ENCODE data around the gene GPRC5B. TPM values are rescaled to one million over a fixed set of nuclear protein-coding genes. Genes with fewer than 3 reads are reported as not detected.

GPRC5B gene
- total and polyA plus RNA-seq, 2 of the 8 experiments (the other 6 are each of a cell fraction or from before 2014, with no cell fraction given): 106 to 160 TPM

GRCh38 chr16:19831678-19832077 lies 53.0 kb downstream of the GPRC5B start:
- no peaks in the 10 kb centered on the region for H3K79me2 ChIP-seq (ENCODE audit: control insufficient read depth in 1 of 2, insufficient read depth in 2 of 2, low read length in 2 of 2)
- no peak overlapping the region for H2BK15ac ChIP-seq (ENCODE audit: low read length)
- WGBS, 2 experiments (ENCODE audit: extremely low coverage in 1 of 2, insufficient coverage in 1 of 2, insufficient read length in 1 of 2, insufficient replicate concordance in 2 of 2, low coverage in 1 of 2, low lambda C conversion rate in 2 of 2, missing lambda C conversion rate in 1 of 2): 89% methylated on average over 6 of the region's 6 CpGs; no CpG with 5 or more reads in 1 of the 2 experiments
- no peak overlapping the region for H2BK20ac ChIP-seq (ENCODE audit: low read length)
- FAIRE-seq (no peak), DNase-seq (ENCODE audit: low read depth in 1 of 2, low spot score in 2 of 2) (no peak)
- no peak overlapping the region for H3K4me3 ChIP-seq (ENCODE audit: extremely low read depth in 1 of 4, insufficient read depth in 2 of 4, low read depth in 3 of 4, low read length in 4 of 4)
- H3K4me2 ChIP-seq (ENCODE audit: insufficient read depth in 1 of 2, low read depth in 2 of 2, low read length in 2 of 2): no peak overlapping the region
- H3K14ac ChIP-seq (ENCODE audit: insufficient read length): no peak overlapping the region
- H3K79me1 ChIP-seq (ENCODE audit: low read depth, low read length): no peaks in the 10 kb centered on the region
- H4K5ac ChIP-seq (ENCODE audit: insufficient read length, low read depth, low read length): no peak overlapping the region
- no peak overlapping the region for H2AFZ ChIP-seq (ENCODE audit: low read length)
- no peak overlapping the region for H2BK5ac ChIP-seq (ENCODE audit: low read depth, low read length)
- H3K27ac ChIP-seq (ENCODE audit: low read depth, low read length): no peak overlapping the region
- no peak overlapping the region for H3K4ac ChIP-seq (replicated peaks; ENCODE audit: insufficient read length, low read depth, low read length)
- H2BK120ac ChIP-seq (replicated peaks; ENCODE audit: low read depth, low read length): no peak overlapping the region
- H2AK5ac ChIP-seq (ENCODE audit: low read depth, low read length): no peak overlapping the region
- no peaks in the 10 kb centered on the region for H3K9me3 ChIP-seq (ENCODE audit: insufficient read depth in 2 of 2, low read depth in 1 of 2, low read length in 1 of 2)
- no peaks in the 10 kb centered on the region for H3K36me3 ChIP-seq (ENCODE audit: control insufficient read depth in 2 of 4, insufficient read depth in 4 of 4, low read length in 3 of 4)
- ChIA-PET POLR2A (ENCODE audit: partially characterized antibody) (interaction anchor here (0.6 to 1.3 kb wide), 2 partner anchors 26 to 27 kb away, joined by 3 to 4 read pairs; no protein-coding TSS in a partner anchor), CTCF (ENCODE audit: partially characterized antibody) (interaction anchor here (0.6 to 1.2 kb wide), 3 partner anchors 12 to 801 kb away, joined by 3 to 4 read pairs (median 3); no protein-coding TSS in a partner anchor)
- H3K56ac ChIP-seq (replicated peaks; ENCODE audit: insufficient read length, low read depth, low read length): no peak overlapping the region
- no peak overlapping the region for H3K23ac ChIP-seq (ENCODE audit: insufficient read length)
- no peaks in the 10 kb centered on the region for H3K27me3 ChIP-seq (replicated peaks in 1 of 4; ENCODE audit: control insufficient read depth in 3 of 4, extremely low read depth in 1 of 4, insufficient read depth in 3 of 4, low read length in 3 of 4)
- H3K9ac ChIP-seq (replicated peaks in 1 of 4; ENCODE audit: extremely low read depth in 1 of 4, low read depth in 3 of 4, low read length in 3 of 4): no peak overlapping the region
- no peaks in the 10 kb centered on the region for H3K4me1 ChIP-seq (replicated peaks in 1 of 4; ENCODE audit: control insufficient read depth in 3 of 4, insufficient read depth in 4 of 4, low read length in 3 of 4)
- H4K20me1 ChIP-seq (replicated peaks in 1 of 2; ENCODE audit: control insufficient read depth in 1 of 2, insufficient read depth in 2 of 2, low read length in 2 of 2): no peaks in the 10 kb centered on the region
- no peak overlapping the region for H3K18ac ChIP-seq (ENCODE audit: extremely low read depth, low read length)
- no peaks in the 10 kb centered on the region for H3K23me2 ChIP-seq (ENCODE audit: low read depth, low read length)
- H4K8ac ChIP-seq (ENCODE audit: extremely low read depth, insufficient read depth, low read length): no peak overlapping the region
- H2BK12ac ChIP-seq (ENCODE audit: low read depth, low read length): no peak overlapping the region
- no peak for TF ChIP-seq FOSL1 (IDR thresholded peaks at IDR 0.05; ENCODE audit: insufficient read depth, low read depth, low read length)
- TF ChIP-seq MAFK (IDR thresholded peaks at IDR 0.05; ENCODE audit: low read depth, low read length): no peak
- TF ChIP-seq EP300 (IDR thresholded peaks at IDR 0.05; ENCODE audit: borderline replicate concordance in 1 of 2, low read depth in 2 of 2, low read length in 2 of 2): no peak
- TF ChIP-seq NRF1 (IDR thresholded peaks at IDR 0.05; ENCODE audit: low read depth, low read length): no peak
- TF ChIP-seq POU5F1 (IDR thresholded peaks at IDR 0.05; ENCODE audit: low read depth, low read length): no peak
- no peak for TF ChIP-seq SRF (IDR thresholded peaks at IDR 0.05; ENCODE audit: low read depth, low read length)
- no peak for TF ChIP-seq SP2 (IDR thresholded peaks at IDR 0.05; ENCODE audit: low read length)
- H4K91ac ChIP-seq (replicated peaks; ENCODE audit: insufficient read length, low read length): no peak overlapping the region
